TTC549 (cell line): ENCODE results near the gene GMPR.
"Not testable (repeated sequence)": the region's sequence is repeated elsewhere in the genome, so short reads cannot be mapped to it uniquely, and the experiment has no call there.

Experiments
- FAIRE-seq: peaks from 2 replicates; lab custom pipeline; 2012; peaks lifted over from hg19 to GRCh38; lab: Jason Lieb, UNC

Gene GMPR

GRCh38 chr6:16248271-16248853 is 10.0 kb downstream of the GMPR start:
- no peak for FAIRE-seq

GRCh38 chr6:16249971-16250370 is 11.6 kb downstream of the GMPR start:
- FAIRE-seq = no peak

- FAIRE-seq = no peak
Observed at GRCh38 chr6:16251706-16252105, 13.3 kb downstream of the GMPR start.

GRCh38 chr6:16252686-16253299 is 14.4 kb downstream of the GMPR start:
- no peak for FAIRE-seq

- no peak for FAIRE-seq
Observed at GRCh38 chr6:16253399-16254144, 15.2 kb downstream of the GMPR start.

GRCh38 chr6:16254535-16254934 is 16.1 kb downstream of the GMPR start:
- no peak for FAIRE-seq

GRCh38 chr6:16256781-16257180 is 18.4 kb downstream of the GMPR start:
- no peak for FAIRE-seq

GRCh38 chr6:16257999-16258708 is 19.8 kb downstream of the GMPR start:
- no peak for FAIRE-seq

GRCh38 chr6:16258709-16259075 is 20.3 kb downstream of the GMPR start:
- no peak for FAIRE-seq

GRCh38 chr6:16259604-16260003 is 21.2 kb downstream of the GMPR start:
- FAIRE-seq = not testable (repeated sequence)

- not testable (repeated sequence) for FAIRE-seq
Observed at GRCh38 chr6:16260602-16261001, 22.2 kb downstream of the GMPR start.

GRCh38 chr6:16262773-16263172 is 24.4 kb downstream of the GMPR start:
- FAIRE-seq = not testable (repeated sequence)

- not testable (repeated sequence) for FAIRE-seq
Observed at GRCh38 chr6:16263464-16264099, 25.2 kb downstream of the GMPR start.

GRCh38 chr6:16264785-16265184 is 26.4 kb downstream of the GMPR start:
- FAIRE-seq = no peak

- no peak for FAIRE-seq
Observed at GRCh38 chr6:16265351-16266341, 27.3 kb downstream of the GMPR start.

GRCh38 chr6:16267428-16268263 is 29.3 kb downstream of the GMPR start:
- FAIRE-seq = no peak

GRCh38 chr6:16269442-16270070 is 31.2 kb downstream of the GMPR start:
- FAIRE-seq = not testable (repeated sequence)

- no peak for FAIRE-seq
Observed at GRCh38 chr6:16270178-16270794, 31.9 kb downstream of the GMPR start.

- FAIRE-seq = no peak
Observed at GRCh38 chr6:16271428-16271827, 33.0 kb downstream of the GMPR start.
